ENCODE data around the gene ABHD5. TPM values are rescaled to one million over a fixed set of nuclear protein-coding genes. Genes with fewer than 3 reads are reported as not detected.

ABHD5 gene
- total RNA-seq, 2 experiments from 2014 or later = 7.8 to 8.4 TPM

GRCh38 chr3:43684944-43685343 lies 5.8 kb upstream of the ABHD5 start:
- intact Hi-C loops (cut with micrococcal nuclease) = no loop called here
- TF ChIP-seq CTCF (IDR thresholded peaks at IDR 0.05) = no peak
- Mint-ChIP-seq H3K27ac (no peak overlapping the region), H3K4me3 (no peak overlapping the region), H3K27me3 (peaks cover 4% of the 10 kb centered on the region), H3K36me3 (ENCODE audit: low read depth) (peaks cover 1% of the 10 kb centered on the region), H3K4me1 (ENCODE audit: low read depth) (peaks cover 3% of the 10 kb centered on the region), H3K9me3 (peaks cover 2% of the 10 kb centered on the region)
- ChIA-PET POLR2A (no interaction called here), CTCF (no interaction called here)
- ATAC-seq (no peak), DNase-seq (no peak)

- Mint-ChIP-seq H3K36me3 (ENCODE audit: low read depth) (peaks cover 1% of the 10 kb centered on the region), H3K4me3 (no peak overlapping the region), H3K4me1 (ENCODE audit: low read depth) (peaks cover 8% of the 10 kb centered on the region), H3K27me3 (peaks cover 4% of the 10 kb centered on the region), H3K9me3 (peaks cover 2% of the 10 kb centered on the region), H3K27ac (no peak overlapping the region)
- CTCF ChIA-PET = no interaction called here
- intact Hi-C loops (cut with micrococcal nuclease) = no loop called here
- POLR2A ChIA-PET = no interaction called here
- ATAC-seq = no peak
- TF ChIP-seq CTCF (IDR thresholded peaks at IDR 0.05) = no peak
- no peak for DNase-seq
Measured at GRCh38 chr3:43685921-43686320, 4.8 kb upstream of the ABHD5 start.

GRCh38 chr3:43686333-43686699 lies 4.4 kb upstream of the ABHD5 start:
- ATAC-seq (no peak), DNase-seq (no peak)
- intact Hi-C loops (cut with micrococcal nuclease) = no loop called here
- peaks cover 8% of the 10 kb centered on the region for H3K4me1 Mint-ChIP-seq (ENCODE audit: low read depth)
- CTCF ChIA-PET = no interaction called here
- peaks cover 1% of the 10 kb centered on the region for H3K36me3 Mint-ChIP-seq (ENCODE audit: low read depth)
- POLR2A ChIA-PET = no interaction called here
- peaks cover 2% of the 10 kb centered on the region for H3K9me3 Mint-ChIP-seq
- TF ChIP-seq CTCF (IDR thresholded peaks at IDR 0.05) = no peak
- no peak overlapping the region for H3K27ac Mint-ChIP-seq
- no peak overlapping the region for H3K4me3 Mint-ChIP-seq
- H3K27me3 Mint-ChIP-seq = peaks cover 4% of the 10 kb centered on the region

- ChIA-PET CTCF (no interaction called here), POLR2A (no interaction called here)
- no peak for ATAC-seq
- intact Hi-C loops (cut with micrococcal nuclease) = no loop called here
- H3K4me3 Mint-ChIP-seq = no peak overlapping the region
- H3K9me3 Mint-ChIP-seq = peaks cover 2% of the 10 kb centered on the region
- peaks cover 1% of the 10 kb centered on the region for H3K36me3 Mint-ChIP-seq (ENCODE audit: low read depth)
- no peak for DNase-seq
- peaks cover 9% of the 10 kb centered on the region for H3K4me1 Mint-ChIP-seq (ENCODE audit: low read depth)
- H3K27ac Mint-ChIP-seq = no peak overlapping the region
- H3K27me3 Mint-ChIP-seq = peaks cover 4% of the 10 kb centered on the region
- TF ChIP-seq CTCF (IDR thresholded peaks at IDR 0.05) = no peak
Measured at GRCh38 chr3:43686700-43687498, 3.8 kb upstream of the ABHD5 start.

GRCh38 chr3:43687499-43687811 lies 3.3 kb upstream of the ABHD5 start:
- Mint-ChIP-seq H3K36me3 (ENCODE audit: low read depth) (peaks cover 1% of the 10 kb centered on the region), H3K4me1 (ENCODE audit: low read depth) (peaks cover 14% of the 10 kb centered on the region), H3K4me3 (no peak overlapping the region), H3K27me3 (no peaks in the 10 kb centered on the region), H3K9me3 (peaks cover 2% of the 10 kb centered on the region), H3K27ac (no peak overlapping the region)
- ChIA-PET POLR2A (no interaction called here), CTCF (no interaction called here)
- intact Hi-C loops (cut with micrococcal nuclease) = no loop called here
- ATAC-seq = no peak
- no peak for DNase-seq
- TF ChIP-seq CTCF (IDR thresholded peaks at IDR 0.05) = no peak
